ENCODE results near the gene MAN1A1.
"Not testable (repeated sequence)": the region's sequence is repeated elsewhere in the genome, so short reads cannot be mapped to it uniquely, and the experiment has no call there.

Gene MAN1A1

GRCh38 chr6:119303164-119303887, 46.2 kb downstream of the MAN1A1 start:
- no peak for DNase-seq (ENCODE audit: low read depth)

- no peak for DNase-seq (ENCODE audit: low read depth)
These were observed 48.1 kb downstream of the MAN1A1 start for GRCh38 chr6:119301429-119301828.

GRCh38 chr6:119299694-119300093, 49.9 kb downstream of the MAN1A1 start:
- no peak for DNase-seq (ENCODE audit: low read depth)

GRCh38 chr6:119297049-119297448, 52.5 kb downstream of the MAN1A1 start:
- no peak for DNase-seq (ENCODE audit: low read depth)

GRCh38 chr6:119296036-119297035, 53.2 kb downstream of the MAN1A1 start:
- no peak for DNase-seq (ENCODE audit: low read depth)

GRCh38 chr6:119294984-119295383, 54.6 kb downstream of the MAN1A1 start:
- DNase-seq (ENCODE audit: low read depth): no peak

- DNase-seq (ENCODE audit: low read depth): not testable (repeated sequence)
These were observed 58.5 kb downstream of the MAN1A1 start for GRCh38 chr6:119291060-119291459.

GRCh38 chr6:119290306-119290705, 59.3 kb downstream of the MAN1A1 start:
- no peak for DNase-seq (ENCODE audit: low read depth)

GRCh38 chr6:119289651-119290050, 59.9 kb downstream of the MAN1A1 start:
- DNase-seq (ENCODE audit: low read depth): no peak

- DNase-seq (ENCODE audit: low read depth): no peak
These were observed 63.5 kb downstream of the MAN1A1 start for GRCh38 chr6:119285908-119286625.

- DNase-seq (ENCODE audit: low read depth): no peak
These were observed 64.6 kb downstream of the MAN1A1 start for GRCh38 chr6:119284861-119285521.

GRCh38 chr6:119283979-119284545, 65.5 kb downstream of the MAN1A1 start:
- no peak for DNase-seq (ENCODE audit: low read depth)

- DNase-seq (ENCODE audit: low read depth): no peak
These were observed 66.3 kb downstream of the MAN1A1 start for GRCh38 chr6:119283214-119283613.

- DNase-seq (ENCODE audit: low read depth): no peak
These were observed 68.9 kb downstream of the MAN1A1 start for GRCh38 chr6:119280668-119281067.

GRCh38 chr6:119280080-119280479, 69.5 kb downstream of the MAN1A1 start:
- no peak for DNase-seq (ENCODE audit: low read depth)

GRCh38 chr6:119278625-119279024, 70.9 kb downstream of the MAN1A1 start:
- DNase-seq (ENCODE audit: low read depth): no peak

- DNase-seq (ENCODE audit: low read depth): no peak
These were observed 72.5 kb downstream of the MAN1A1 start for GRCh38 chr6:119277052-119277451.

GRCh38 chr6:119276211-119276610, 73.3 kb downstream of the MAN1A1 start:
- no peak for DNase-seq (ENCODE audit: low read depth)

- no peak for DNase-seq (ENCODE audit: low read depth)
These were observed 75.4 kb downstream of the MAN1A1 start for GRCh38 chr6:119274197-119274595.

- no peak for DNase-seq (ENCODE audit: low read depth)
These were observed 76.0 kb downstream of the MAN1A1 start for GRCh38 chr6:119273272-119274196.

All from activated T-helper 1 cell treated with Interleukin-2 at 50 U/mL for 16 hours (primary cell).